GM19099 (cell line): ENCODE results near the gene PARD3B.

ENCODE experiments used
- POLR2A ChIP-seq: IDR thresholded peaks from 3 replicates; pipeline ENCODE4 v1.6.1; 2011; ENCODE audit warnings: low read depth; ENCODE audit not compliant: insufficient read length; ENCODE audit errors: extremely low read depth

PARD3B gene

DNA sequence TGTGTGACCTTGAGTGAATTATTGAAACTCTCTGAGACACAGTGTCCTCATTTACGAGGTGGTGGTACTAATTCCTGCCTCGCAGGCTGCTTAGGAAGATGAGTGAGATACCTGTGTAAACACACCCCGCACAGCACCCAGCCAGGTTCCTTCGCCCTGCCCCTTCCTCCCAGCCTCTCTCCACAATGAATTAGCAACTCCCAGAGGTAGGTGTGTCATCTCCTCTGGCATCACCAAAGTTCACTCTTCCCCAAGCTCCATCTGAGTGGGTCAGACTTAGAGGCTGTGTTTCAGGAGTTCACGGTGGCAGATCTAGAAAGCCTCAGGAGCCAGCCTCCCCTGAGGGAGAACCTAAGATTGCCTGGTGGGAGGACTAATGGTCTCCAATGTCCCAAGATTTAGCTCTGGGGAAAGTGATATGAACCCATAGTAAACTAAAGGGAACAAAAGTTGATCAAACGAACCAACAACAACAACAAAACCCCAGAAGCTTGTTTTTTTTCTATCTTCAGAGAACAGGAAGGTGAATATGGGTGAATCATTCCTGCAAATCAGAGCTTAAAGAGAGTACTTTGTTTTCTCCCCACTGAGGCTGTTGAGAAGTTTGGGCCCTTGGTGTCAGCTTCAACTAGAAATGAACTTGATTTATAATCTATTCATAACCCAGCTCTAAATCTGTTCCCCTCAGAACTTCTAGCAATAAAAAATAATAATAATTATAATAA lies 1092.7 kb downstream of the PARD3B start:
- TF ChIP-seq POLR2A = no peak

DNA sequence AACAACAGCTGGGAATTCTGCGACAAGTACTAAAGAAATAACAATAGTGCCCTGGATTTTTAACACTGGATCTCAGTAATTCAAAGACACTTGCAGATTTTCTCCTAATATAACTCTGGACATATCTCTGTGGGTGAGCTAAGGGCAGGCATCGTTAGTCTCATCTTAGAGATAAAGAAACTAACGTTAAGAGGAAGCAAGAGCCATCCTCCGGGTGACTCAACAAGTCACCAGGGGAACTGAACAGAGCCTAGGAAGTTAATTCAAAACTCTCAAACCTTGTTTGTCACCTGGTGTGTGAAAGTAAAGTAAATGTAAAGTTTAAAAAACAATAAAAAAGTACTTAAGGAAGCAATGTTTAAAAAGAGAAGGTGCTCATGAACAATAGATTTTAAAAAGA lies 1095.4 kb downstream of the PARD3B start:
- TF ChIP-seq POLR2A = no peak

DNA sequence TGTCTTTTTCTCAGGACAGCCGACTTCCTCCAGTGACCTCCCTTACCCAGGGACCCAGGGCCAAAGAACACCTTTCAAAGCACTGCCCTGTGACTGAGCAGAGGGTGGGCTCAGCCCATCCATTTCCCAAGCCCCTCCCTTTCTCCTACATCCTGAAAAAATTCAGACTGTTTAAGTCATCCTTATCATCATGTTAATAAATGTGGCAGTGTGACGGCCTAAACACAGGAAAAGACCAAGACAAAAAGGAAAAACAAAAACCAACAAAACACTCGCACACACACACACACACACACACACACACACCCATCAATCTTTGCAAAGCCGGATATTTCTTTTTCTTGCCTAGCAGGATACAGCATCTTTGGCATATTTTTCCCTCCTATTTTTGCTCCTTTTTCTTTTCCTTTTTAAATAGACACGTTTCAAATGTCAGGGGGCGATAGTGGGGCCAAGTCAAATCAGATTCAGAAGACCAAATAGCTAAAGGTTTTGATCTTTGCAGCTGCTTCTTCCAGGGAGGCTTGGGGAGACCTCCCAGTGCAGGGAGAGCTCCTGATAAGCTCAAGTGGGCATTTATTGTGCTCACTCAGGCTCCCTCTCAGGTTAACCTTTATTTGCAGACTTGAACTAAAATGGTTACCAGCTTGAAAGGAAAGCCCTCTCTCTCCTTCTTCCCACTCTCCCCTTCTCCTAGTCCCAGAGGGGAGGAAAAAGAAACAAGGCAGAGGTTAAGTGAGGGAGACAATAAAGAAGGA lies 1097.5 kb downstream of the PARD3B start:
- no peak for TF ChIP-seq POLR2A

DNA sequence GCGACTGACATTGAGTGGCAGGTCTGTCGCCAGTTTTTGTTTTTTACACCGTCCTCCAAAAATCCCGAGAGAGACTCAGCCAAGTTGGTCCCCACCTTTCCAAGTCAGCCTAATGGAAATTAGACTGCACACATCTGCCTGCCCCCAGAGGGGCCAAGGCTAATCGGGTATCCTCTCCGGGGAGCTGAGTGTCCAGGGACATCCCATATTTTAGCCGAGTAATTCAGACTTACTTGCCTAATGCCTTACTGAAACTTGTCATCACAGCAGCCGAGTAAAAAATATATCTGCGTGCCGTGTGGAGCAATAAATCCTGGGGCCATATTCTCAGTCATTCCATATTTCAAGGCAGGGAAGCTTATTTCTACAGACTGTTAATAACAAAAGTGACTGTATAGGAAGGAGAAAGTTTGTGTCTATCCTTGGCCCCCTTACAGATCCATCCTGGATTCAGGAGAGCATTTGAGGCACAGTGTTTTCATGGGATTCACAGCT lies 1098.2 kb downstream of the PARD3B start:
- no peak for TF ChIP-seq POLR2A

DNA sequence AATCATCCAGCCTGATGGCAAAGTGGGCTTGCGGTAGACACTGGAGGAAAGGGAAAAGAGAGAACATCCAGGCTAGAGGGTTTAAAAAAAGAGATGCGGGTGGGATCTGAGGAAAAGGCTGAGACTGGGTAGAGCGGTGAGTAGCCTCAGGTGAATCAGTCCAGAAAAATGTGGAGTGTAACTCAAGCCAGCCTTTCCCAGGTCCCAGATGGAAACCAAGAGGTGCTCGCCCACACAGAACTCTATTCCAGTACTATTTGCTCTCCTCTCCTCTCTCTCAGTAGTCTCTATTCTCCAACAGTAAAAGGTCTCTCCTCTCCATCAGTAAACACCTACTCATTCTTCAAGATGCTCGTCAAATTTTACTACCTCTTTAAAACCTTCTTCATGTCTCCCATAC lies 1098.7 kb downstream of the PARD3B start:
- no peak for TF ChIP-seq POLR2A

DNA sequence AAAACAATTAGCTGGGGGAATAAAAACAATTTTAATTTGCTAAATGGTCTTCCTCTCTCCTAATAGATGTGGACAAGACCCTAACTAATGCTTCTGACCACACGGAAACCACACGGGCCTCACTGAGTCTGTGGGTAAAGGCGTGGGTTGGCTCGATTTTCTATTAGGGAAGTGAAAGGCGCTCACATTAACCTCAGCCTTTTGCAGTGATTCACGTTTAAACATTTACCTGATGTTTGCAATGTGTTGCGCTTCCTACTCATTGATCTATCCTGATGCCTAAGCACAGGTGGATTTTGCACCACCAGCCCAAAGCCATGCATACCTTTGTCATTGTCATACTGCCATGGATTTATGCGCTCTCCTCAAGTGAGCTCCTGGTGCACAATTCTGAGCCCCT lies 1101.4 kb downstream of the PARD3B start:
- TF ChIP-seq POLR2A = no peak

DNA sequence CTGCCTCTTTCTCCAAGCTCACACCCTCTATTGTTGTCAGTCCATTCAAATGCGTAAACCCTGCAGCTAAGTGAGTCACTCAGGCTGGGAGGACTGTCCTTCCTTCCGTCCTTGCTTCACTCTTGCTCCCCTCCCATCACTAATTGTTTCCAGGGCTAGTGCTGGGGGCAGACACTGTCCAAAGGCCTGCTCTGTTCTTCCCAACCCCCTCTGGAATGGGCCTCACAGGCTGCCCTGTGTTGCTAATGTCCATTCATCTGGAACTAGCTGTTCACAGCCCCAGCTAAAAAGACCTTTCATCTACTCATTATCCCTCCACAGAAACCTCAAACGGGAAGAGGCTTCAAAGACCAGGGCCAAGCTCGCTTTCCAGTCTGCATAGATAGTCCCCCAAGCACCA lies 1105.2 kb downstream of the PARD3B start:
- no peak for TF ChIP-seq POLR2A

DNA sequence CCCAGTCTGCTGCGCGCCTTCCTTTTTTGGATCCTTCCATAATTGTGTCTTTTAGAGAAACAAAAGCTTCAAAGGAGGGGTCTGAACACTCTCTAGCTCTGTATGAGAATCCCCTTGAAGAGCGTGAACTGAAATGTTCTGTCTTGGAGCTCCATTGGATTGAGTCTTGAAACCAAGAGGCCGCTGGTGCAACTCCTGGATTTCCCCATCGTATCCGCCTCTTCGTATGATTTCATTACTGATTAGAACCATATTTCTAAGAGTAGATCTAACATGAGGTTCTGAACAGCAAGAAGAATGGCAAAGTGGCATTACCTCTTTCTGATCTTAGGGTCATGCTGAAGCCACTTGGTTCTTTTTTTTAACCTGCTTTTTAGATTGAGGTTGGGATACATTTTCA lies 1105.7 kb downstream of the PARD3B start:
- TF ChIP-seq POLR2A = no peak

DNA sequence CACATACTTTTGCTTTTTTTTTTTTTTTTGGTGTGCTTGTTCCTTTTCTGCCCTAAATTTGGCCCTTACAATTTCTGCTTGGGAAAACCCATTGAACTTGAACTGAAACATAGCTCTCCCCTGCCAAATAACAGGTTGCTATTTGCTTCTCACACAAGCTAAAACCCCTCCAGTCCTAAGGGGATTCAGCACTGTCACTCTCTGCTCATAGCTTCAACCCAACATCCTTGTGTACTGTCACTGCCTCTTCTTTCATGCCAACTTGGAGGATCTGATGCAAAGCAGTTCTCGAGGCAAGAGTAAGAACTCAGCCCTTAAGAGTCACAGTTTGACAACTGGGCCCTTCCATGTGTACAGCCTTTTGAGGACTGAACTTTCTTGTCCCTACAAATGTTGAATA lies 1106.4 kb downstream of the PARD3B start:
- no peak for TF ChIP-seq POLR2A

DNA sequence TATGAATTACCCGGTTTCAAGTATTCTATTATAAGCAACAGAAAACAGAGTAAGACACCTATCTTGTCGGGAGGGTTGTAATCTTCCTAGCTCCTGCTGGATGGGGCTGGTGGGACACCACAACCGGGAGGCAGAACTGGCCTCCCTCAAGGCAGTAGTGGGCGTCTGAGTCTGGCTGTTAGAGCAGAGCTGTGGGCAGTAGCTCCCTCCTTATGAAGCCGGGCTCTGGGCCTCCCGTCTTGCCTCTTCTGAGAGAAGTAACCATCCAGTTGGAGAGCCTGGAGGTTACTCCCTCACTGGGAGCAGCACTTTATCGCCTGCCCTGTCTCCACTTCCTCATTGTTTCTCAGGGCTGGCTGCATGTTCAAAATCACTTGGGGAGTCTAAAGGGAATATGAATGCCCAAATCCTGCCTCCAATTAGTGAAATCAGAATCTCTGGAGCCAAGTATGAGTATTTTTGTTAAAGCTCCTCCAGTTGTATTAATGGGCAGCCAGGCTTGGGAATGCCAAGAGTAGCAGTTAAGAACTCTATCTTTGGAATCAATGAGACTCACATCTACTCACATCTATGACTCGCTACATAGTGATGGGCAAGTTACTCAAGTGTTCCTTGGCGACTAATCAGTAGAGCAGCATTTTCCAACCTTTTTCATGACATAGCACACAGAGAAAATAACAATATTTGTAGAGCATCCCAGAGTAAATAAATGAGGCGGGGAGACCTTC lies 1109.8 kb downstream of the PARD3B start:
- TF ChIP-seq POLR2A = no peak

DNA sequence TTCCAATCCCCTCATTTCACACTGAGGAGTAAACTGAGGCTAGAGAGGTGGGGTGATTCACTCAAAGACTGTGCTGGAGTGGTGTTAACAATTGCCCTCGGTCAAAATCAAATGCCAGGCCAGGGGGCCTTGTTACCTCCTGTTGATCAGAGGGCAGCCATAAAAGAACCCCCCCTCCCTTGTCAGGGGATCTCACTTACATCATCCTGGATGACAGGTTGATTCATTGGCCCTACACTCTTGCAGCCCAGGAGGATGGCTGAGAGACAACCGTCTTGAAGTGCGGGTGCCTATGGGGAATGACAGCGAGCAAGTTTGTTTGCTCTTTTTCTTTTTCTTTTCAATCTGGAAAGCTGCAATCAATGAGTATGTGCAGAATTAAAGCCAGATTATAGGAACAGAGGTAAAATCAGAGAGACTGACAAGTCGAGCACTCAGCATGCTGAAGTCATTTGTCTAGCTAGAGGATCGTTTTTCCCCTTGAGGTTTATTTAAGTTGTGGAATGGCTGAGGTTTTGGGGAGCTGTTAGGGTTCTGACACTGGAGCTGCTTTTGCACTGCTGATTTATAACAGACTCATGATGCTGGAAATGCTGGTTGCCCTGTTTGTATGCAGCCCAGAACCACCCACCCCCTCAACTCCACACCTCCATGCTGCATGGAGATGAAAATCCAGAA lies 1110.6 kb downstream of the PARD3B start:
- TF ChIP-seq POLR2A = no peak

DNA sequence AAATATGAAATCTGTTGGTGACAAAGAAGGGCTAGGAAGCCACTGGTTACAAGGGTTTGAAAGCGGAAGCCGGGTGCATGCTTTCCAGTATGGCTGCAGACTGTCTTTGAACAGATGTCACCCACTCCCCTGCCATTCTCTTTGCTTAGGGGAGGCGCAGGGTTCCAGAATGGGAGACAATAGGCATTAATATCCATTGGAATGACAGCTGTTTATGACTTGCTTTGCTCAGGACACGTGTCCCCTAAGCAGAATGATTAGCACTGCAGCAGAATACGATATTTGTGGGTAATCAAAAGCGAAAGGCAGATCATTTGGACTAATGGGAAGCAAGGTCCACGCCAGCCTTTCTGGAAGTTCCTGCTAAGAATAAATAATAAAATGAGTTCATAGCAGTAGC lies 1111.2 kb downstream of the PARD3B start:
- no peak for TF ChIP-seq POLR2A

DNA sequence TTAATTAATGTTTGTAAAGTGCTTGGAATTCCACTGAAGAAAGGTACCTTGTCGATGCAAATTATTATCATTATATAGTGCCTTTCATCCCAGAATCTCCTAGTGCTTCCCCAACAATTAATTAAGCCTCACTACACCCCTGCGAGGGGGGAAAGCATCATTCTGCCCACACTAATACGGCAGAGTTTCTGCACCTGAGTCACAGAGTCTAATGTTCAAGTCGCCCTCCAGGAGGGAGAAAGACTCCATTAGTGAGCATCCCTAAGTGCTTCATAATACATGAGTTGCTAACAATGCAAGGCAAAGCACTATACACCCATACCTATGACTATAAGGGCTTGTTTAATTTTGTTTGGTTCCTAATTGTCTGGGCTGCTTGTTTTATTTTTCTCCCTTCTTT lies 1111.7 kb downstream of the PARD3B start:
- TF ChIP-seq POLR2A = no peak

DNA sequence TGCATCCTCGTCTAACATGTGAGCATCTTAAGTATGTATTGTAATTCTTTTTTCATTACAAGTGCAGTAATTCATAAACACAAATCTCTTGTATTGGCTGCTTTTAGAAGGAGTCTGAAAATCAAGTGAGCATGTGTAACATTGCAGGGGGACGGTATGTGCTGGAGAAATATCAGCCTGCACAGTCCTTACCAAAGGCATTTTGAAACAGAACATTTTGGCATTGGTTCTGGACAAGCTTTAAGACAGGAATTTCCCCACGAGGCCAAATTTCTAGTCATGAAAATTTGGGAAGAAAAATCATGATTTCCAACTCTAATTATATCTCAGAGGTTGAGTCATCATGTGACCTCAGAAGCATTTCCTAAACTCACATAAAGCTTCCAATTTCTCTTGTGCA lies 1112.3 kb downstream of the PARD3B start:
- no peak for TF ChIP-seq POLR2A

DNA sequence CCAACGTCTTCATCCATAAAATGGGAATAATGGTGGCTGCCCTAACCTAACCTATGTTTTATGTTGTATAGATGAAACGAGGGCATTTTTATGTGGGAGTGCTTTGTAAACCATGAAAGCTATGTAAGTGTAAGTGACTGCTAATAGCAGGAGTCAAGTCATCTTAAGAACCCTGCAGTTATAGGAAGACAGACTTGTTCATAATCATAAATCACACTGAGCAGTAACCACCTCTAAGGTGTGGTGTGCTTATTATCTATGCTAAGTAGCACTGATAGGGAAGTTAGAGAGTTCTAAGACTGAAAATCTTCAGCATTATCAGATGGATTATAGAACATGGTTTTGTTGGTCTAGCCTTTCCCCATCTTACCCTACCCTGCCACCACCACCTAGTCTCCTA lies 1112.8 kb downstream of the PARD3B start:
- no peak for TF ChIP-seq POLR2A
